HL-60 (cell line): ENCODE data around the gene MRGPRF.

Source experiments
- DNase-seq, 2 experiments: peaks; one replicate each; pipeline ENCODE4 v3.0.0-alpha.2; 2010 to 2020; ENCODE audit warnings: low read depth in 1 of 2, low spot score in 1 of 2
- H3K27ac ChIP-seq: fragments of 250-450 bp; sonication (Bioruptor Pico); replicated peaks from 2 replicates; pipeline ENCODE4 v1.5.1; 2020; ENCODE audit warnings: mild to moderate bottlenecking, moderate library complexity
- H3K27me3 ChIP-seq: fragments of 250-450 bp; sonication (Bioruptor Pico); 2 replicates; pipeline ENCODE4 v1.5.1; 2021; ENCODE audit warnings: mild to moderate bottlenecking, moderate library complexity; ENCODE audit not compliant: insufficient read depth, poor library complexity, severe bottlenecking
- H3K4me3 ChIP-seq: replicated peaks from 2 replicates; pipeline ENCODE4 v1.5.1; 2011; ENCODE audit warnings: mild to moderate bottlenecking, control low read depth, low read length; ENCODE audit not compliant: insufficient read depth
- GABPA ChIP-seq: IDR thresholded peaks from 2 replicates; pipeline ENCODE4 v1.6.1; 2012; ENCODE audit warnings: low read depth
- POLR2AphosphoS5 ChIP-seq: IDR thresholded peaks from 2 replicates; pipeline ENCODE4 v1.6.1; 2012; ENCODE audit warnings: low read depth
- REST ChIP-seq: IDR thresholded peaks from 2 replicates; pipeline ENCODE4 v1.6.1; 2012; ENCODE audit warnings: low read depth; ENCODE audit not compliant: insufficient replicate concordance
- SPI1 ChIP-seq: IDR thresholded peaks from 2 replicates; pipeline ENCODE4 v1.6.1; 2012; ENCODE audit warnings: low read depth, mild to moderate bottlenecking, borderline replicate concordance
- TF ChIP-seq, protein P1 (sequence below): IDR thresholded peaks from one replicate; pipeline ENCODE4 v1.5.1; 2011; ENCODE audit warnings: low read length, control low read depth, inconsistent platforms; ENCODE audit not compliant: insufficient read depth

The MRGPRF gene

GRCh38 chr11:68977781-68978625 lies 35.0 kb downstream of the MRGPRF start:
- no peak for DNase-seq
- H3K27me3 ChIP-seq: no peaks in the 10 kb centered on the region
- no peak overlapping the region for H3K4me3 ChIP-seq
- TF ChIP-seq REST (no peak), POLR2AphosphoS5 (no peak), GABPA (no peak), SPI1 (no peak)
- TF ChIP-seq, protein P1, sequence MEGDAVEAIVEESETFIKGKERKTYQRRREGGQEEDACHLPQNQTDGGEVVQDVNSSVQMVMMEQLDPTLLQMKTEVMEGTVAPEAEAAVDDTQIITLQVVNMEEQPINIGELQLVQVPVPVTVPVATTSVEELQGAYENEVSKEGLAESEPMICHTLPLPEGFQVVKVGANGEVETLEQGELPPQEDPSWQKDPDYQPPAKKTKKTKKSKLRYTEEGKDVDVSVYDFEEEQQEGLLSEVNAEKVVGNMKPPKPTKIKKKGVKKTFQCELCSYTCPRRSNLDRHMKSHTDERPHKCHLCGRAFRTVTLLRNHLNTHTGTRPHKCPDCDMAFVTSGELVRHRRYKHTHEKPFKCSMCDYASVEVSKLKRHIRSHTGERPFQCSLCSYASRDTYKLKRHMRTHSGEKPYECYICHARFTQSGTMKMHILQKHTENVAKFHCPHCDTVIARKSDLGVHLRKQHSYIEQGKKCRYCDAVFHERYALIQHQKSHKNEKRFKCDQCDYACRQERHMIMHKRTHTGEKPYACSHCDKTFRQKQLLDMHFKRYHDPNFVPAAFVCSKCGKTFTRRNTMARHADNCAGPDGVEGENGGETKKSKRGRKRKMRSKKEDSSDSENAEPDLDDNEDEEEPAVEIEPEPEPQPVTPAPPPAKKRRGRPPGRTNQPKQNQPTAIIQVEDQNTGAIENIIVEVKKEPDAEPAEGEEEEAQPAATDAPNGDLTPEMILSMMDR: no peak
- H3K27ac ChIP-seq: no peak overlapping the region

DNA sequence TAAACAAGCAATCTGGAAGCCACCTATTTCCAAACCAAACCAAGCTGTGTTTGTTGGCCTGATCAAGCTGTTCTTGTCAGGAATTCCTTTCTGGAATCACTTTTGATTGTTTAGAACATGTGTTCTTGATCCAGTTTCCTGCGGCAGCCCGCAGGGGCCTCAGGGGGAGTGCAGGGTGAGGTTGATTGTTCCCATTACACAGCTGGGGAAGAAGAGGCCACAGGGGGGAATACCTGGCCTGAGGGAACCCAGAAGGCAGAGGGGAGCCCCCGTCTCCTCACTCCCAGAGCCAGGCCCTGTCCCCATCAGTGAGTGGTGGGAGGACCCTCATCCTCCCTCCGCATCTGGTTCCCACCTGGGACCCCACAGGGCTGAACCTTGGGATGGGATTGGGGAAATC lies 36.5 kb downstream of the MRGPRF start:
- TF ChIP-seq GABPA (no peak), POLR2AphosphoS5 (no peak), SPI1 (no peak), REST (no peak)
- TF ChIP-seq, protein P1: no peak
- Histone ChIP-seq H3K27ac (no peak overlapping the region), H3K27me3 (no peaks in the 10 kb centered on the region), H3K4me3 (no peak overlapping the region)
- no peak for DNase-seq

GRCh38 chr11:68976095-68976494 lies 37.0 kb downstream of the MRGPRF start:
- H3K27ac ChIP-seq: no peak overlapping the region
- DNase-seq: no peak
- no peak overlapping the region for H3K4me3 ChIP-seq
- H3K27me3 ChIP-seq: no peaks in the 10 kb centered on the region
- TF ChIP-seq, protein P1: no peak
- no peak for TF ChIP-seq POLR2AphosphoS5
- TF ChIP-seq SPI1: no peak
- no peak for TF ChIP-seq GABPA
- TF ChIP-seq REST: no peak
